Measurements from ENCODE around the gene PIK3C2B.

The PIK3C2B gene

DNA sequence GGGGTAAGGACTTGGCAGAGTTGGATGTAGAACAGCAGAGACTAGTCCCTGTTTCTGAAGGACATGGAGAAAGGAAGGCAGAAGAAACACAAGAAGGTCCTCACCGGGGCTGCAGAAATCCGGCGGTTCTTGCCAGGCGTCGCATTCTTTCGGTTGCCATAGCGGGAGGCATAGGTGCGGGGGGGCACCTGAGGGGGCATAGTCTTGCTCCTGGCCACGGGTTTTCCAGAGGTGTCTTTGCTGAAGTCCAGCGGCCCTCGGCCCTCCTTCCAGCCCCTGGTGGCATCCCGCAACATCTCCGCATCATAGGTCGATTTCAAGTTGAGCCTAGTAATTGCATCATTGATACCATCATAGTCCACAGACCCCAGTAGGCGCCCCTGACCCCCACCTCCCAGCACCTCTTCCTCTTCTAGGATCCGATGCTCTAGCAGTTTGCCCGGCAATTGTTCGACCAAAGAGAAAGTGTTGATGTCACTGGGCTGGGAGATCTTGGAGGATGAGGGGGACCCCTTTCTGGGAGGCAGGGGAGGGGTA, 25.8 kb downstream of the PIK3C2B start:
- H3K36me3 ChIP-seq, result peaks cover 26% of the 10 kb centered on the region
- H3K4me1 ChIP-seq, result peaks cover 80% of the 10 kb centered on the region
- H3K27ac ChIP-seq, result peak overlapping the region; percentile 44

DNA sequence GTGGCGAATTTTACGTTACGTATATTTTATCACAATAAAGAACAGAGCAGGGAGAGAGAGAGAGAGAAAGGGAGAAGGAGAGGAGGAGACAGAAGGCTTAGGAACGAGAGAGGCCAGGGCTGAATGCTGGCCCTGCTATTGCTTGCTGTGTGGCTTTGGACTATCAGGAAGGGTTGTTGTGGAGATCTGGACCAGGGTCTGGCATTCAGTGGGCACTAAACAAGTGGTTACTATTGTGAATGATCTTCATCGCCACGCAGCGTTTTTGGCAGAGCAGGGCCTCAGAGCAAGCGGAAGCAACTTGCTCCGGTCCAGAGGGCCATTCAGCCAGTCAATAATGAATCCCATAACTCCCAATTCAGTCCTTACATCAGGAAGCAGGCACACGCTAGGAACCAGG, 26.4 kb downstream of the PIK3C2B start:
- peak overlapping the region; percentile 97 for H3K4me2 ChIP-seq
- peaks cover 80% of the 10 kb centered on the region for H3K4me1 ChIP-seq
- no peaks in the 10 kb centered on the region for H3K27me3 ChIP-seq
- H3K4me3 ChIP-seq, result no peak overlapping the region
- H4K20me1 ChIP-seq, result peaks cover 50% of the 10 kb centered on the region
- no peak for TF ChIP-seq Cebpa-rat (IDR thresholded peaks at IDR 0.05)
- peaks cover 30% of the 10 kb centered on the region for H3K36me3 ChIP-seq
- 0 out of 2 replicates have a peak overlapping the region, but pooled peaks have one; percentile 9 for H3K27ac ChIP-seq
- no peaks in the 10 kb centered on the region for H3K9me3 ChIP-seq
- H3K9ac ChIP-seq, result no peak overlapping the region

More for the DNA sequence above, 25.8 kb downstream of the PIK3C2B start:
- Histone ChIP-seq H3K4me2 (peak overlapping the region; percentile 97), H3K4me3 (no peak overlapping the region), H3K9ac (no peak overlapping the region), H4K20me1 (peaks cover 55% of the 10 kb centered on the region), H3K9me3 (no peaks in the 10 kb centered on the region), H3K27me3 (no peaks in the 10 kb centered on the region)
- no peak for TF ChIP-seq Cebpa-rat (IDR thresholded peaks at IDR 0.05)

DNA sequence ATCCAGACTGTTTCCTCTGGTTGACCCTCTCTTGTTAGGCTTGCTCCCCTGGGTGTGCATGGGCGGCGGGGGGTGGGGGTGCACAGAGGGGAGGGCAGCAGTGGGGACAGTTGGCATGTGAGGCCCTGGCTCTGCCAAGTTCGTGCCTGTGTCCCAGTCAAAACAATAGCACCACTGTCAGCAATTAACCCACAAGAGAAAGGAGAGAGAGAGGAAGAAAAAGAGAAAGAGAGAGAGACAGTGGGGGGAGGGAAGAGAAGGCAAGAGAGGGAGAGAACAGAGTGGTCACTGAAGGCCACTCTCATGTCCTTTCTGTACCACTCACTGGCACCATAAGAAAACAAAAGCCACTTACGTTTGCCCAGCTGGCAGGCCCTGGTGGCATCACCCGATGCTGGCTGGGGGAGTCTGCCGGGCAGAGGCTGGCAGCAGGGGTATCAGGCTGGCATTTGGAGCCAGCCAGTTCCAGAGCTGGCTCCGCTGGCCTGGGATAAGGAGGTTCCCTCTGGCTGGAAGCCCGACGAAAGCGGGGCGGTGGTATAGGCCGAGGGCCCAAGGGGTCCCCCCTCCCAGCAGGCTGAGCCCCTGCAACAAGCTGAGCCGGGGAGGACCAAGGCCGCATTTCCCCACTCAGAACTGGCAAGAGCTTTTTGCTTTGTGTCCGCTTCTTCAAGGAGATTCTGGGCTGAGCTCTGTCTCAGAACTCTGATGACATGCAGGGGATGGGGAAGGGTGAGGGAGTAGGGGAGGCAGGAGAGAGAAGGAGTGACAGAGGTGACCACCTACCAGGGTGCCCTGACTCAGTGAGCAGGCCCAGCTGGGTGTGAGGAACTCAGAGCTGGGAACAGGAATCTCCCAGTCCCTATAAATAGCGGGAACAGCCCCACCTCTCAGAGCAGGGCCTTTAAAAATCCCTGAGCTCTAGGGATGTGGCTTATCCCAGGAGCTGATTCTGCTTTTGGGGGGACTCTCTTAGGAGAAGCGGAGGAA, 27.9 kb downstream of the PIK3C2B start:
- TF ChIP-seq Cebpa-rat (IDR thresholded peaks at IDR 0.05), result no peak
- no peaks in the 10 kb centered on the region for H3K9me3 ChIP-seq
- peak overlapping the region; percentile 72 for H3K9ac ChIP-seq
- peaks cover 86% of the 10 kb centered on the region for H3K4me1 ChIP-seq
- no peaks in the 10 kb centered on the region for H3K27me3 ChIP-seq
- 0 out of 2 replicates have a peak overlapping the region, but pooled peaks have one; percentile 29 for H3K4me3 ChIP-seq
- peaks cover 57% of the 10 kb centered on the region for H4K20me1 ChIP-seq
- peak overlapping the region; percentile 97 for H3K4me2 ChIP-seq
- peak overlapping the region; percentile 87 for H3K27ac ChIP-seq
- peaks cover 34% of the 10 kb centered on the region for H3K36me3 ChIP-seq

DNA sequence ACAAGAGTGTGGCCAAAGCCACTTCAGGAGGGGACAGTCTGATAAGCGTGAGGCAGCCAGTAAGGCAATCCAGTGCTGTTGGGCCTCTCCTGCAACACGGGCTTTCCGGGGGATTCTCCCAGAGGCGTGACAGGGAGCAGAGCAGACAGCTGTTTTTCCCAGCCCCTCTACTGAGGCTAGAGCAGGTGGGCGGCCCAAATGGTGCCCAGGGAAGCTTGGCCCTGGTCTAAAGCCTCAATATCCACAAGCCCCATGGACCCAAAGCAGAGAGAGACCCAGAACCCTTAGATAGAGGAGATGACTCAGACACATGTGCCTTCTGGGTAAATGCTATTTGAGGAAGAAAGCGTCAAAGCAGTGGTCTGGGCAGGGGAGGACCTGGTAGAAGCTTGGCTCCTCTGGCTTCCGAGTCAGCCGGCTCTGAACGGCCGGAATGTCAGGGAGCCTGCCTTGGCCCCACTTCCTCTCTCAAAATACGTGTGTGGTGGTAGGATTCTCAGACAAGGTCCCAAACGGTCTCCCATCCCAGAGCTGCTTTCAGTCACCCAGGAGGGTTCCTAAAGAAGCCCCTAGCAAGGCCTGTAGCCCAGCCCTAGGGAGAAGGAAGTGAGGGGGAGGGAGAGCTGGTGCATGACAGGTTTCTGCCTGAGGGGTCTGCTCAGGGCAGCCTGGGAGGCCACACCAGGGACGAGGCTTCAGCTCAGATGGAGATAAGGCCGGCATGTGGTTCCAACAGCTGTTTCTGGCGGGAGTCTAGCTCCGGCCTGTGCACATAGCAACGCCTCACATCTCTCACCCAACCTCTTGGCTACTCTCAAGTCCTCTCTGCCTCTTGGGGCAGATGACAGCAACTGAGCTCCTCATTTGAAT, 28.8 kb downstream of the PIK3C2B start:
- H3K9ac ChIP-seq, result peak overlapping the region; percentile 72

DNA sequence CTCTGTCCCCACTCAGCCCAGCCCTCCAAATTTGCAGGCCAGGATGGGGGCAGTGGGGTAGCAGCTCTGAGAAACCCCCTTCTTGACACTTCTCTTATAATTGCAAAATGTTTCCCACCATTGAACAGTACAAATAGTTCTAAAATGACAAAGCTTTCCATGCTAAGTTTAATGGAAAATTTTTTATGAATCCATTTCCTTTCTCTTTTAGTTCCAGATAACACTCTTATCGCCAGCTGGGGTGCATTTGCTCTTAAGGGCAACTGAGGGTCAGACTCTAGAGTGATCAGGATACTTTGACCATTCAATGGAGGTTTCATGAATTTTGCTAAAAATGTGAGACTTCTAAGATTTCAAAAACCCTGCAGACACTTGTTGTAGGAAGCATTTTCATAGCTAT, 29.9 kb downstream of the PIK3C2B start:
- peaks cover 97% of the 10 kb centered on the region for H3K4me1 ChIP-seq
- H3K9ac ChIP-seq, result no peak overlapping the region
- H3K27ac ChIP-seq, result peak overlapping the region; percentile 92
- H3K9me3 ChIP-seq, result no peaks in the 10 kb centered on the region
- peak overlapping the region; percentile 97 for H3K4me2 ChIP-seq
- H4K20me1 ChIP-seq, result peaks cover 51% of the 10 kb centered on the region
- TF ChIP-seq Cebpa-rat (IDR thresholded peaks at IDR 0.05), result no peak
- no peaks in the 10 kb centered on the region for H3K27me3 ChIP-seq
- H3K4me3 ChIP-seq, result no peak overlapping the region
- peaks cover 40% of the 10 kb centered on the region for H3K36me3 ChIP-seq

More for the DNA sequence above, 28.8 kb downstream of the PIK3C2B start:
- no peaks in the 10 kb centered on the region for H3K27me3 ChIP-seq
- peak overlapping the region; percentile 97 for H3K4me2 ChIP-seq
- H3K9me3 ChIP-seq, result no peaks in the 10 kb centered on the region
- H3K27ac ChIP-seq, result peak overlapping the region; percentile 87
- no peak for TF ChIP-seq Cebpa-rat (IDR thresholded peaks at IDR 0.05)
- peak overlapping the region; percentile 29 for H3K4me3 ChIP-seq
- H3K36me3 ChIP-seq, result peaks cover 34% of the 10 kb centered on the region
- H3K4me1 ChIP-seq, result peaks cover 93% of the 10 kb centered on the region
- H4K20me1 ChIP-seq, result peaks cover 57% of the 10 kb centered on the region

DNA sequence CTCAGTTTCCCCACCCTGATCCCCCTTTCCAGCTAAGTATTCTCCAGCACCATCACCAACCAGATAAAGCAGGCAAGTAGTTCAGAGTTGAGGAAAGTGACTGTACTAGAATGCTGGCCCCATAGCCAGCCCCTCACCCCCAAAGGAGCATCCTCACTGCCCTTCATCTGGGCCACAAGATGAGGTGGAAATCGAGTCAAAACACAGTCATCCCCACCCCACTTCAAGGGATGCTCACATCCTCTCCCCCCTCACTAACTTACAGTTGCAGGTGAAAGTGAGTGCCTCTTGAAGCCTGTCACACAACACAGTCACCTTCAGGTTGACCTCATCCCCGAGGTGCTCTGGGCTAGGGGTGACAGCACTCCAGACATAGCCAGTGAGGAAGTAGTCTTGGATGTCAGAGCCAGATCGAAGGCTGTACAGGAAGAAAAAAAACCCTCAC, 30.4 kb downstream of the PIK3C2B start:
- TF ChIP-seq Cebpa-rat (IDR thresholded peaks at IDR 0.05), result no peak
- Histone ChIP-seq H4K20me1 (peaks cover 46% of the 10 kb centered on the region), H3K4me3 (no peak overlapping the region), H3K9me3 (no peaks in the 10 kb centered on the region), H3K27ac (peak overlapping the region; percentile 92), H3K27me3 (no peaks in the 10 kb centered on the region), H3K36me3 (peaks cover 39% of the 10 kb centered on the region), H3K4me2 (peak overlapping the region; percentile 97), H3K4me1 (peaks cover 97% of the 10 kb centered on the region), H3K9ac (no peak overlapping the region)

DNA sequence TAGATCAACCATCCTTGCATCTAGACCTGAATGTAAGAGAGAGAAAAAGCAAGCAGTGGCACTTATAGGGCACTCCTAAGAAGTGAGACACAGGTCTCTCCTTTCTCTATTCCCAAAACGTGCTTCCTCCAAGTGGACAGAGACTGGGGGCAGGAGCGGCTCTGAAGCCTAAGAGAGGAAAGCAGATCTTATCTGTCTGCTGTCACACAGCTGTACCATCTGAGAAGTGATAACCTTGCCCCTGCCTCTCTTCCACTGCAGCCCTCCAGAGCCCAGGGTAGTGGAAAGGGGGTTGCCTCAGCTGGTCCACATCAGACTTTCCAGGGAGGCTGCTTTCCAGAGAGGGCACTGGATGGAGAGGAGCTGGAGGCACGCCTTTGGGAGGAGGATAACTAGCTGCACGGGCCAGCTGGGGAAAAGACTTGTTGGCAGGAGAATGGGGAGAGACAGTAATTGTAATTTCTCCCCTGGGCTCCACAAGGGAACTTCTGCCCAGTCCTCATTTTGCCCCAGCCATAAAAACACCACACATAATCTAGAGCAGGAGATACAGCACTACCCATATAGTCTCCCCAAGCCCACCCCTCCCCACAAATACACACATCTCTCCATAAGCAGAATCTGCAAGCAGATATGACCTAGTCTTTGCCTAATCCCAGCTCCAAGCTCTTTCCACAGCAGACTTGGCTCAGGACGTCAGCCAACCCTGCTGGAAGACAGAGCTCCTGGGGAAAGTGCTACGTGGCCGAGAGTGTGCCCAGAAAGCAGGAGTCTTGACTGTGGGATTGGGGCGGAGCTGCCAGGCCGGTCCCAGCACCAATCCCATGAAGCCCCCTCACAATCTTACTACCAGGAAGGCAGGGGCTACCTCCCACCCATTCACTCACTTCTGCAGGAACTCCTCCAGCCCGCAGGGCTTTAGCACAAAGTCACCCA, 31.2 kb downstream of the PIK3C2B start:
- H3K4me1 ChIP-seq, result peaks cover 97% of the 10 kb centered on the region
- no peak for TF ChIP-seq Cebpa-rat (IDR thresholded peaks at IDR 0.05)
- peaks cover 38% of the 10 kb centered on the region for H3K36me3 ChIP-seq
- H3K27me3 ChIP-seq, result no peaks in the 10 kb centered on the region
- H3K4me2 ChIP-seq, result peak overlapping the region; percentile 97
- peak overlapping the region; percentile 51; the same call in 1 of the 2 replicates for H3K9ac ChIP-seq
- peaks cover 38% of the 10 kb centered on the region for H4K20me1 ChIP-seq
- peak overlapping the region; percentile 92 for H3K27ac ChIP-seq
- H3K9me3 ChIP-seq, result no peaks in the 10 kb centered on the region
- H3K4me3 ChIP-seq, result no peak overlapping the region

DNA sequence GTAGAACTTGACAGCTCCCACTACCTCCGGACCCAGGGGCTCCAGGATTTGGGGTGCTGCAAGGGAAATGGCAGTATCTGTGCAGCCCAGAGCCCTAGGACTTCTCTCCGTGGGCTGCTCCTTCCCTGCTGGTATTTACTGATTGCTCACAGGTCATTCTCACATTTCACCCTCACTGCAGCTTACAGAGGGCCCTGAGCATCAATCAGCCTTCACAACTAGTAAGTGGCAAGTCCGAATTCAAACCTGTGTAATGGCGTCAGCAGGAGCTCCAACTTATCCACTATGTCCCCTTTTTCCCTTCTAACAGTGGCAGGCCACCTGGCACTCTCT, 32.4 kb downstream of the PIK3C2B start:
- H3K9me3 ChIP-seq, result no peaks in the 10 kb centered on the region
- H4K20me1 ChIP-seq, result peaks cover 30% of the 10 kb centered on the region
- H3K4me1 ChIP-seq, result peaks cover 97% of the 10 kb centered on the region
- H3K9ac ChIP-seq, result peak overlapping the region; percentile 75
- H3K27me3 ChIP-seq, result no peaks in the 10 kb centered on the region
- no peak for TF ChIP-seq Cebpa-rat (IDR thresholded peaks at IDR 0.05)
- H3K4me2 ChIP-seq, result peak overlapping the region; percentile 97
- H3K36me3 ChIP-seq, result peaks cover 41% of the 10 kb centered on the region
- H3K27ac ChIP-seq, result peak overlapping the region; percentile 92
- peak overlapping the region; percentile 52 for H3K4me3 ChIP-seq
